Measurements from ENCODE around the gene STIM1. TPM values are rescaled to one million over a fixed set of nuclear protein-coding genes. Genes with fewer than 3 reads are reported as not detected.

STIM1 gene
- total and polyA plus RNA-seq, 7 donors, result 5.3 to 44.8 (median 29.3) TPM

- WGBS, 2 donors, result 98 to 99% methylated on average over 3 of the region's 3 CpGs
- Histone ChIP-seq H3K27me3 (no peaks in the 10 kb centered on the region), H3K36me3 (no peaks in the 10 kb centered on the region), H3K27ac (no peak overlapping the region), H3K9me3 (no peaks in the 10 kb centered on the region), H3K4me3 (no peak overlapping the region), H3K4me1 (peaks cover 0 to 6% (median 3%) of the 10 kb centered on the region in 4 donors)
- DNase-seq, result no peak
- intact Hi-C loops (cut with DNase I), result no loop called here
- TF ChIP-seq EP300 (IDR thresholded peaks at IDR 0.05) (no peak), POLR2AphosphoS5 (IDR thresholded peaks at IDR 0.05) (no peak), POLR2A (IDR thresholded peaks at IDR 0.05) (no peak), CTCF (IDR thresholded peaks at IDR 0.05) (no peak)
Observed at GRCh38 chr11:3911908-3912505, 56.5 kb downstream of the STIM1 start.

- DNase-seq, result no peak
- H3K27ac ChIP-seq, result no peak overlapping the region
- intact Hi-C loops (cut with DNase I), result no loop called here
- WGBS, 2 donors, result 88 to 91% methylated on average over 5 of the region's 5 CpGs
- no peaks in the 10 kb centered on the region for H3K36me3 ChIP-seq
- H3K4me3 ChIP-seq, result no peak overlapping the region
- H3K27me3 ChIP-seq, result no peaks in the 10 kb centered on the region
- H3K9me3 ChIP-seq, result no peaks in the 10 kb centered on the region
- no peak for TF ChIP-seq EP300 (IDR thresholded peaks at IDR 0.05)
- TF ChIP-seq CTCF (IDR thresholded peaks at IDR 0.05), result no peak
- no peak for TF ChIP-seq POLR2AphosphoS5 (IDR thresholded peaks at IDR 0.05)
- TF ChIP-seq POLR2A (IDR thresholded peaks at IDR 0.05), result no peak
- H3K4me1 ChIP-seq, result peaks cover 0 to 6% (median 3%) of the 10 kb centered on the region in 4 donors
Observed at GRCh38 chr11:3913921-3914320, 58.5 kb downstream of the STIM1 start.

- Histone ChIP-seq H3K36me3 (no peaks in the 10 kb centered on the region), H3K9me3 (no peaks in the 10 kb centered on the region), H3K27ac (no peak overlapping the region), H3K27me3 (no peaks in the 10 kb centered on the region), H3K4me3 (no peak overlapping the region), H3K4me1 (peaks cover 0 to 11% (median 4%) of the 10 kb centered on the region in 4 donors)
- no peak for TF ChIP-seq CTCF (IDR thresholded peaks at IDR 0.05)
- TF ChIP-seq POLR2AphosphoS5 (IDR thresholded peaks at IDR 0.05), result no peak
- TF ChIP-seq EP300 (IDR thresholded peaks at IDR 0.05), result no peak
- TF ChIP-seq POLR2A (IDR thresholded peaks at IDR 0.05), result no peak
- WGBS, 2 donors, result 2 to 18% methylated on average over 1 of the region's 1 CpG
- intact Hi-C loops (cut with DNase I), result no loop called here
- DNase-seq, result no peak
Observed at GRCh38 chr11:3914805-3915204, 59.3 kb downstream of the STIM1 start.

GRCh38 chr11:3916962-3917361 lies 61.5 kb downstream of the STIM1 start:
- intact Hi-C loops (cut with DNase I), result no loop called here
- peaks cover 0 to 14% (median 6%) of the 10 kb centered on the region in 4 donors for H3K4me1 ChIP-seq
- WGBS, 2 donors, result 14 to 58% methylated on average over 3 of the region's 3 CpGs

More at GRCh38 chr11:3916962-3917361, 61.5 kb downstream of the STIM1 start:
- no peak overlapping the region for H3K4me3 ChIP-seq
- H3K9me3 ChIP-seq, result no peaks in the 10 kb centered on the region
- no peaks in the 10 kb centered on the region for H3K36me3 ChIP-seq
- DNase-seq, result no peak
- no peak for TF ChIP-seq POLR2A (IDR thresholded peaks at IDR 0.05)
- TF ChIP-seq CTCF (IDR thresholded peaks at IDR 0.05), result no peak
- no peak for TF ChIP-seq POLR2AphosphoS5 (IDR thresholded peaks at IDR 0.05)
- no peak for TF ChIP-seq EP300 (IDR thresholded peaks at IDR 0.05)
- H3K27me3 ChIP-seq, result no peaks in the 10 kb centered on the region
- H3K27ac ChIP-seq, result no peak overlapping the region

Measured in sigmoid colon (tissue), 7 donors.